ENCODE measurements around the gene DALRD3. TPM values are rescaled to one million over a fixed set of nuclear protein-coding genes. Genes with fewer than 3 reads are reported as not detected.

The DALRD3 gene, protein sequence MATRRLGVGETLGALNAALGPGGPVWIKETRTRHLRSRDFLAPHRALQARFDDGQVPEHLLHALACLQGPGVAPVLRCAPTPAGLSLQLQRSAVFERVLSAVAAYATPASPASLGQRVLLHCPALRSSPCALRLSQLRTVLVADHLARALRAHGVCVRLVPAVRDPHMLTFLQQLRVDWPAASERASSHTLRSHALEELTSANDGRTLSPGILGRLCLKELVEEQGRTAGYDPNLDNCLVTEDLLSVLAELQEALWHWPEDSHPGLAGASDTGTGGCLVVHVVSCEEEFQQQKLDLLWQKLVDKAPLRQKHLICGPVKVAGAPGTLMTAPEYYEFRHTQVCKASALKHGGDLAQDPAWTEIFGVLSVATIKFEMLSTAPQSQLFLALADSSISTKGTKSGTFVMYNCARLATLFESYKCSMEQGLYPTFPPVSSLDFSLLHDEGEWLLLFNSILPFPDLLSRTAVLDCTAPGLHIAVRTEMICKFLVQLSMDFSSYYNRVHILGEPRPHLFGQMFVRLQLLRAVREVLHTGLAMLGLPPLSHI
- total RNA-seq: 18.0 TPM

GRCh38 chr3:49017971-49018706 lies at the start of gene DALRD3:
DALRD3 (minus strand) TSS chr3:49018580; CDS start chr3:49018564, 16 bp downstream.
- no peak for DNase-seq

GRCh38 chr3:49058011-49058410 lies 39.6 kb upstream of the DALRD3 start:
- no peak for DNase-seq

DNA sequence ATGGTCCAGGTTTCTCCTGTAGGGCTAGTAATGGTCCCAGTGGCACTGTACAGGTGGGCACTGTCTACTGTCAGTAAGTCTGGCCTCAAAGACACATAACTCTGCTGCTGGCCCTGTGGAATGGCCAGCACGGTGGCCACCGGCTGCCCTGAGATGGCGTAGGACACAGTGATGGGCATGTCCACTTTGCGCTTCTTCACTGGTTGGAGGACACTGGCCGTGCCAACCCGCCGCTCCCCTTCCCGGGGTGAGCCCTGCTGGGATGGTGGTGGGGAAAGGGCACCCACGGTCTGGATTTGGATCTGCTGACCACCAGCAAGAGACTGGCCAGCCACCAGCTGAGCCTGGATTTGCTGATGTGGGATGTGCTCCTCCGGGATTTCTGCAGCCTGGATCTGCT lies 38.9 kb upstream of the DALRD3 start:
- DNase-seq: no peak

DNA sequence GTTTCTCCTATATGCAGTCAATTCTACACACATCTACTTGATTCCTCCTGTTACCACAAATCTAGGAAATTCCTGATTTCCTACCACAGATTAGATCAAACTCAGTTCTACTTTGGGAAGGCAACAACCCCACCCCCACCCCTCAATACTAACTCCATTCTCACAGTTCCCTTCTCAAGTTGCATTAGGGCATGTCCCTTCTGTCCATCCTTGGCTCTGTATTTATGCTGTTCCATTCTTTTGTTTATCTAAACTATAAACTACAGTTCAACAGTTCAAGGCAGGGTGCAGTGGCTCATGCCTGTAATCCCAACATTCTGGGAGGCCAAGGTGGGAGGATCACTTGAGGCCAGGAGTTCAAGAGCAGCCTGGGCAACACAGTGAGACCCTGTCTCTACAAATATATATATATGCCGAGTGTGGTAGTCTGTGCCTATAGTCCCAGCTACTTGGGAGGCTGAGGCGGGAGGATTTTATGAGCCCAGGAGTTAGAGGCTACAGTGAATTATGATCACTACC lies 36.0 kb upstream of the DALRD3 start:
- DNase-seq: no peak

DNA sequence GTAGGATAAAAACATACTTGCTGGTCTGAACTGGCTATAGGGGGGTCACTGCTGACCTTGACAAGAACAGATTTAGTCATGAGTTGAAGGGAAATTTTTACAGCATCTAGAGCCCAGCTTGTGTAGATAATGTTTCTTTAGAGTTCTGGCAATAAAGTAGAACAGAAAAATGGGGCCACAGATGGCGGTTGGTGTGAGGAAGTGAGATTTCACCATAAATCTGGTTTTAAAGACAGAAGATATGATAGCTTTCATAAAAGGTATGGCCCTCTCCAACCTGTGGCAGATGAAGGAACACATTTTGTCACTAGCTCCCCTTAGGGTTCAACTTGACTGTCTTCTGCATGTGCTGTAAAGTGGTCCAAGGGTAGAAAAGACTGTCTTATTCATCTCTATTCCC lies 35.2 kb upstream of the DALRD3 start:
- no peak for DNase-seq

- no peak for DNase-seq
These were observed 16.9 kb upstream of the DALRD3 start for GRCh38 chr3:49035281-49035680.

DNA sequence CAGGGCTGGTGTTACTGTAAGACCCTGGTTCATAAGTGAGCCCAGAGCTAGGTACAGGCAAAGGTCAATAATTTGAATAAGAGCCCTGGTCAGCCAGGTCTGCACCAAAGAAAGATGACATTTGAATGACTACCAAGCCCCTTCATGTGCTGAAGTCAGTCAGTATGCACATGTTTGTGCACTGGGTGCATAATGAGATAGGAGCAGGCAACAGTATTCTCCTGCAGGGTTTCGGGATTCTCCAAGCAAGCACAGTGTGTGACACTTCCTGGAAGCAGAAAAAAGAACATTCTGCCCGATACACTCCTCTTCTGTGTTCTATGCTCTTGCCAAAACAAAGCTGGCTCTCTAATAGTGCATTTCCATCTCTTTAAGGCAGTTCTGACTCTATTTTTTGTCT lies 16.3 kb upstream of the DALRD3 start:
- no peak for DNase-seq

DNA sequence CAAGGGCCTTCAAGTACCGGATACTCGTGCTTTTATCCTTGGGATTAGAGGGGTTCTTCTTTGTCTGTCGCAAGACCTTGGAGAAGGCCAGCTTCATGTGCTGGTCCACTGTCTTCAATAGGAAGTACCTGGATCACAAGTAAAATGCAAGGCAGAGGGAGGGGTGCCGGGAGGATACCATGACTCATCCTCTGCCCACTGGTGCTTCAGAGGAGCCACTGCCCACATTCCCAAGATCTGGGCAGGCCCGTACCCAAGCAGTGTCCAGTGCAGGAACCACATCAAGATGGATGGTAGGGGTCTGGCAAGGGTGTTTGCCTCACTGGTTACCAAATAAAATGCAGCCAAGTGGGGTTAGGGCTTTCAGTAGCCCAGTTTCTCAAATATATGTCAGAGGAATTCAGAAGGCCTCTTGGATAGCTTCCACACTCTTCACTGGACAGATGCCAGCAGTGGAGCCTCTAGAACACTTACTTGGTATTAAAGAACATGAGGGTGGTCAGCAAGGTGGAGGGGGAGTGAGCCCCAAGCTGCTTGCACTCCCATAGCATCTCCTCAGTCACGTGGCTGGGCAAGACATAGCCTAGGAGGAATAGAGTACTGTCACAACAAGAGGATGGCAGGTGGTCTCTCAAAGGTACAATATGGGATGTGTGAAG lies 14.4 kb upstream of the DALRD3 start:
- no peak for DNase-seq

DNA sequence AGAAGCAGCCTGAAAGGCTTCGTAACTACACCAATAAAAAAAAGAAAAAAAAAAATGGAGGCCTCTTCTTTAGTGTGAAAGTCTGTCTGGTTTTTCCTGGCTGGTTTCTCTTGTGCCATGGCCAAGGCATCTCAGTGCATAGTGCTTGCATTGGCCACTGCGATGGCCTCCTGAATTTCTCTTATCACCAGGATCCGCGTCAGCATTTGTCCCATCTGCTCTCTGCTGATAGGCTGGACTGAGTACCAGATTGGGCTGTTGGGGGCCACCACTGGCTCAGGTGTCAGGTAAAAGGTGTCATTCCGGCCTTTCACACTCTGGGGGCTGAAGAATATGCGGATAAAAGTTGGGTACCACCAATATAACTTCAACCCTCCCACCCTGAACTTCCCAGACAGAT lies 11.9 kb upstream of the DALRD3 start:
- no peak for DNase-seq

- no peak for DNase-seq
These were observed 11.1 kb upstream of the DALRD3 start for GRCh38 chr3:49029563-49029884.

GRCh38 chr3:49028673-49029562 lies 10.5 kb upstream of the DALRD3 start, which contains the start of gene IMPDH2:
IMPDH2 (minus strand) TSS chr3:49029398; CDS start chr3:49029350, 48 bp downstream.
- DNase-seq: peak; percentile 90

DNA sequence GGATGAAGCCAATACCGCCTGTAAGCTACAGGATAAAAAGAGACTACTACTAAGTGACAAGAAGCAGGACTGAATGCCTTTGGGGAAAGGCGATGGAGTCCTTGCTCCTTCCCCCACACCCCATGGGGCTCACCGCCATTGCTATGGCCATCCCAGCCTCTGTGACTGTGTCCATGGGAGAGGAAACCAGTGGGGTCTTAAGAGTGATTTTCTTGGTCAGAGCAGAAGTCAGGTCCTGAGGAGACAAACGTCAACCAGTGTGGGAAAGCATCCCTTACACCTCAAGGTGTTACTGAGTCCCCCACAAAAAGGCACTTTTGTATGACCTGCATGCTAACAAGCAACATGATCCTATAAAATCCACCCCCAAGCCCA lies 9.9 kb upstream of the DALRD3 start:
- no peak for DNase-seq

- DNase-seq: no peak
These were observed 9.3 kb upstream of the DALRD3 start for GRCh38 chr3:49027634-49028033.

DNA sequence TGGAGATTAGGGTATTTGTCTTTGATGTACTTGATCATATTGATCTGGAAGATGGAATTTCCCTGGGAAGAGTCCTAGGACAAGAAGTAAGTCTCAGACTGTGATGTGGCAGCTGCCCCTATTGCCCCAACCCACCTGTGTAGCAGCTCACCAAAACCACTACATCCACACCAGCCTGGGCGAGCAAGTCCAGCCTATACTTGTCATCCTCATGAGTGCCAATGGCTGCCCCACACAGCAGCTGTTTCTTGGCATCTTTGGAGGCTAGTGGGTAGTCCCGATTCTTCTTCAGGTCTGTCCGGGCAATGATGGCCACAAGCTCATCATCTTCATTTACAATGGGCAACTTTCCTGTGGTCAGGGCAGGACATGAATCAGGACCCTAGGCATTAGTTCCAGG lies 8.2 kb upstream of the DALRD3 start:
- DNase-seq: no peak

DNA sequence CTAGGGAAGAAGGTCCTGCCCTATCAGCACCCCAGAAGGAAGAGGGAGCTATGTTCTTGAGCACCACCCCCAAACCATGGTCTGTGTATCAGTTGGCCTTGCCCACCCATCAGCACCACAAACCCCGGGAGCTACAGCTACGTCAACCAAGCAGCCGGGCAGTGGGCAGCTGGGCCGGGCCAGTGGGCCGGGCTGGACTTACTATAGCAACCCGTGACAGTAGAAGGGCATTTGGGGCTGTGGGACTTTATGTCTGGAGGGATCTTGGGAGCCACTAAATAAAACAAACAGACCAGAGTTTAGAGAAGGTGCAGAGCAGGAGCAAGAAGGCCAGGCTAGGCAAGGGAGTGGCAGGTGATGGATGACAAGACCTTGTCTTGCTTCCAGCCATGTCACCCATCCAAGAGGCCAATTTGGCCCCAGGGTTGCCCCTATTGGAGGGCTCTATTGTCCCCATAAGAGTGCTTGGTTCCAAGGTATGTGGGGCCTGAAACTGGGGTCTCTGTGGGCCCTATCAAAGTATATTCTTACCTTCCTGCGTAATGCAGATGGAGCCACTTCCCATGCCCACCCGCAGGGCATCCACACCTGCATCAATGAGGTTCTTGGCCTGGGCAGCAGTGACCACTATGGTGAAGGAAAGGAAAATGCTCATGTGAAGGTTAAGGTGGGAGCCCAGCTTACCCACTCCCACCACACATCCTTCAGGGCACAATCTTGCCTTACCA lies 7.6 kb upstream of the DALRD3 start:
- DNase-seq: no peak

GRCh38 chr3:49025005-49025792 lies 6.8 kb upstream of the DALRD3 start:
- no peak for DNase-seq

DNA sequence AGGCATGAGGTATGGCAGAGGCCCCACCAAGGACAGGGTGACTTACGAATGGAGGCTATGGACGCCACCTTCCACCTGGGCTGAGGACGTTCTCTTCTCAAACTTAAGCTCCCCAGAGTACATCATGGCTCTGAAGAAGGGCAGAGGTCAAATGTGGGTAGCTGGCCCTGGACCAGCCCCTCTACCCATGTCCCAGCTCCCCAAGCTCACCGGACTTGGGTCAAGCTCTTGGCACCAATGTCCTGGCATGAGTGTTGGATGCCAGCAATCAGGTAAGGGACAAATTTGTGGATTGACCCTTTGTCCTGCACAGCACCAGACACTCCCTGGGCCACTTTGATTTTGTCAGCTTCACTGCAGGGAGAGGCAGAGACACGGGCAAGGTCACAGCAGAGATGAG lies 6.1 kb upstream of the DALRD3 start:
- no peak for DNase-seq

GRCh38 chr3:49023775-49024174 lies 5.4 kb upstream of the DALRD3 start:
- no peak for DNase-seq

DNA sequence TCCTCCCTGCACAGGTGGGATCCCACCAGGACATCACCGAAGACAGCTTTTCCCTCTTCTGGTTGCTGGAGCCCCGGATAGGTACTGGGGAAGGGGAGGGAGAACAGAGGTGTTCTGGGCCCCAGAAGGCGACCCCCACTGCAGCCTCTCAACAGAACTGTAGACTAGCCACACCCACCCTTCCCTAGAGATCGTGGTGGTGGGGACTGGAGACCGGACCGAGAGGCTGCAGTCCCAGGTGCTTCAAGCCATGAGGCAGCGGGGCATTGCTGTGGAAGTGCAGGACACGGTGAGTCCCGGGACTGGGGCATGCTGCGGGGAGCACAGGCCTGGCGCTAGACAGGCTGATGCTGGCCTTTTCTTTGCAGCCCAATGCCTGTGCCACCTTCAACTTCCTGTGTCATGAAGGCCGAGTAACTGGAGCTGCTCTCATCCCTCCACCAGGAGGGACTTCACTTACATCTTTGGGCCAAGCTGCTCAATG lies 4.3 kb upstream of the DALRD3 start:
- DNase-seq: no peak

Measured in skin of body (tissue), 2 donors.